ENCODE measurements around the gene FLOT2.

The FLOT2 gene

GRCh38 chr17:28944343-28944742 is 46.8 kb upstream of the FLOT2 start:
- Histone ChIP-seq H3K4me1 (ENCODE audit: low read length) (peaks cover 11% of the 10 kb centered on the region), H4K20me1 (ENCODE audit: insufficient read depth, low read length) (peaks cover 12% of the 10 kb centered on the region), H2AFZ (ENCODE audit: low read length) (no peak overlapping the region), H3K36me3 (replicated peaks; ENCODE audit: insufficient read depth, low read length) (no peaks in the 10 kb centered on the region), H3F3A (ENCODE audit: insufficient read depth, low read length) (0 out of 2 replicates have a peak, but pooled peaks cover 7% of the 10 kb centered on the region), H3K4me2 (ENCODE audit: low read depth, low read length) (no peak overlapping the region), H3K9ac (ENCODE audit: low read length) (no peak overlapping the region), H3K27ac (ENCODE audit: low read length) (no peak overlapping the region), H3K27me3 (replicated peaks; ENCODE audit: insufficient read depth, low read length) (no peaks in the 10 kb centered on the region), H3K79me2 (ENCODE audit: low read length) (peaks cover 99% of the 10 kb centered on the region), H3K9me2 (replicated peaks; ENCODE audit: insufficient read depth, low read length) (no peaks in the 10 kb centered on the region), H3K4me3 (ENCODE audit: low read length) (no peak overlapping the region), H3K9me3 (replicated peaks; ENCODE audit: insufficient read depth, low read length) (no peaks in the 10 kb centered on the region)
- DNase-seq = no peak
- TF ChIP-seq CTCF (IDR thresholded peaks at IDR 0.05; ENCODE audit: low read length) (no peak), EZH2 (optimal IDR thresholded peaks at IDR 0.05; ENCODE audit: low read depth, low read length) (no peak), EZH2phosphoT487 (IDR thresholded peaks at IDR 0.05; ENCODE audit: low read length) (no peak)

GRCh38 chr17:28942925-28943324 is 45.4 kb upstream of the FLOT2 start:
- no peak for DNase-seq
- no peaks in the 10 kb centered on the region for H3K9me2 ChIP-seq (replicated peaks; ENCODE audit: insufficient read depth, low read length)
- no peak overlapping the region for H2AFZ ChIP-seq (ENCODE audit: low read length)
- H3K4me2 ChIP-seq (ENCODE audit: low read depth, low read length) = no peak overlapping the region
- no peaks in the 10 kb centered on the region for H3K9me3 ChIP-seq (replicated peaks; ENCODE audit: insufficient read depth, low read length)
- no peak overlapping the region for H3K4me3 ChIP-seq (ENCODE audit: low read length)
- H3K27me3 ChIP-seq (replicated peaks; ENCODE audit: insufficient read depth, low read length) = no peaks in the 10 kb centered on the region
- H3K4me1 ChIP-seq (ENCODE audit: low read length) = peaks cover 16% of the 10 kb centered on the region
- H3F3A ChIP-seq (ENCODE audit: insufficient read depth, low read length) = peaks cover 6% of the 10 kb centered on the region
- no peaks in the 10 kb centered on the region for H3K36me3 ChIP-seq (replicated peaks; ENCODE audit: insufficient read depth, low read length)
- TF ChIP-seq CTCF (IDR thresholded peaks at IDR 0.05; ENCODE audit: low read length) = no peak
- TF ChIP-seq EZH2phosphoT487 (IDR thresholded peaks at IDR 0.05; ENCODE audit: low read length) = no peak
- TF ChIP-seq EZH2 (optimal IDR thresholded peaks at IDR 0.05; ENCODE audit: low read depth, low read length) = no peak
- H3K27ac ChIP-seq (ENCODE audit: low read length) = no peak overlapping the region
- peaks cover 99% of the 10 kb centered on the region for H3K79me2 ChIP-seq (ENCODE audit: low read length)
- H3K9ac ChIP-seq (ENCODE audit: low read length) = no peak overlapping the region
- peaks cover 12% of the 10 kb centered on the region for H4K20me1 ChIP-seq (ENCODE audit: insufficient read depth, low read length)

GRCh38 chr17:28941251-28941650 is 43.7 kb upstream of the FLOT2 start:
- Histone ChIP-seq H3K4me2 (ENCODE audit: low read depth, low read length) (no peak overlapping the region), H3K79me2 (ENCODE audit: low read length) (peaks cover 99% of the 10 kb centered on the region), H3K4me1 (ENCODE audit: low read length) (peaks cover 28% of the 10 kb centered on the region), H2AFZ (ENCODE audit: low read length) (no peak overlapping the region), H4K20me1 (ENCODE audit: insufficient read depth, low read length) (peaks cover 12% of the 10 kb centered on the region), H3K27me3 (replicated peaks; ENCODE audit: insufficient read depth, low read length) (no peaks in the 10 kb centered on the region), H3K9me3 (replicated peaks; ENCODE audit: insufficient read depth, low read length) (no peaks in the 10 kb centered on the region), H3K4me3 (ENCODE audit: low read length) (no peak overlapping the region), H3K9ac (ENCODE audit: low read length) (no peak overlapping the region), H3K36me3 (replicated peaks; ENCODE audit: insufficient read depth, low read length) (no peaks in the 10 kb centered on the region), H3K27ac (ENCODE audit: low read length) (no peak overlapping the region), H3K9me2 (replicated peaks; ENCODE audit: insufficient read depth, low read length) (no peaks in the 10 kb centered on the region), H3F3A (ENCODE audit: insufficient read depth, low read length) (peaks cover 21% of the 10 kb centered on the region)
- no peak for DNase-seq
- TF ChIP-seq CTCF (IDR thresholded peaks at IDR 0.05; ENCODE audit: low read length) (no peak), EZH2phosphoT487 (IDR thresholded peaks at IDR 0.05; ENCODE audit: low read length) (no peak), EZH2 (optimal IDR thresholded peaks at IDR 0.05; ENCODE audit: low read depth, low read length) (no peak)
